ENCODE data around the gene B3GNT2. TPM values are rescaled to one million over a fixed set of nuclear protein-coding genes. Genes with fewer than 3 reads are reported as not detected.

The B3GNT2 gene
- total and polyA plus RNA-seq, 9 of the 15 experiments (the other 6 are each of a cell fraction or from before 2014, with no cell fraction given), result 6.0 to 38.9 (median 25.0) TPM

DNA sequence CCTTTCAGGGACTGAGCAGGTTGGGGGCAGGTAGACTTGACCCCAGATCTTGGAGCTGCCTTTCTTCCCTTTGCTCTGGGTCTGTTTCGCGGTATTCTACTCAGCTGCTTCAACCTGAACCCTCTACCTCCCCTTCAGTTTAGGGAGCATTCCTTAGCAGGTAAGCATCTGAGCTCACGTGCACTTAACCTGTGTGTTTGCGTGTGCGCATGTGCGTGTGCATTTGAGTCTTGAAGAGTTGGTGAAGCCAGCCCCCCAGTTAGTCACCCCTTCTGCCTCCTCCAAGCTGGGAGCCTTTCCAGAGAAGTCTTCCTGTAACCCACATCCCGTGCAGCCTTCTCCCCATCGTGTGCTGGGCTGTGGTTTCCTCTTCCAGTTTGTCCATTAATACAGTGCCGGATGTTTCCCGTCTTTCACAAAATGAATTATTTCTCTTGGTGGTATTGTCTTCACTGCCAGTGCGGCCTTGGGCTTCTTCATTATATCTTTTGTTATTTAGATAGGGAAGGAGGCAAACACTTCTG lies 33.2 kb downstream of the B3GNT2 start:
- Histone ChIP-seq H3K4me3 (no peak overlapping the region), H3K36me3 (ENCODE audit: control insufficient read depth, insufficient read depth, low read length) (peaks cover 22% of the 10 kb centered on the region), H3K4me1 (replicated peaks in 1 of 2; ENCODE audit: control insufficient read depth in 2 of 2, insufficient read depth in 2 of 2, low read length in 2 of 2) (no peaks in the 10 kb centered on the region), H3K9me1 (ENCODE audit: control insufficient read depth, insufficient read depth, low read length) (no peaks in the 10 kb centered on the region), H4K20me1 (replicated peaks; ENCODE audit: control insufficient read depth, insufficient read depth, low read length) (no peaks in the 10 kb centered on the region), H3K9ac (ENCODE audit: insufficient read depth in 1 of 2, low read depth in 2 of 2, low read length in 2 of 2) (no peak overlapping the region), H3K9me3 (replicated peaks; ENCODE audit: control insufficient read depth, insufficient read depth, low read depth, low read length) (no peaks in the 10 kb centered on the region), H2AFZ (ENCODE audit: low read depth, low read length) (no peak overlapping the region), H3K27me3 (ENCODE audit: control insufficient read depth in 2 of 2, insufficient read depth in 2 of 2, low read length in 2 of 2) (no peaks in the 10 kb centered on the region), H3K27ac (ENCODE audit: extremely low read depth, low read depth, low read length) (no peak overlapping the region), H3K4me2 (ENCODE audit: insufficient read depth, low read length) (no peak overlapping the region), H3K79me2 (ENCODE audit: control insufficient read depth, insufficient read depth, low read length) (peaks cover 8% of the 10 kb centered on the region; the same call in 1 of the 3 replicates)
- POLR2A ChIA-PET, result interaction anchor here (2.4 kb wide), 1 partner anchor 14 kb away, joined by 10 read pairs; no protein-coding TSS in a partner anchor
- in situ Hi-C loops (cut with MboI) (no loop called here), intact Hi-C loops (cut with micrococcal nuclease) (no loop called here)
- no TSS peak for BruUV-seq (replicated peaks)
- 85% methylated on average over 11 of the region's 11 CpGs for WGBS (ENCODE audit: insufficient coverage, low coverage, missing lambda C conversion rate)
- ATAC-seq, result no peak
- DNase-seq (ENCODE audit: extremely low read depth in 1 of 4, low spot score in 3 of 4), result no peak
- CTCF ChIA-PET (ENCODE audit: low intra/inter-chr PET ratio), result no interaction called here
- no peak for TF ChIP-seq GATA2 (CRISPR knock-in tag; IDR thresholded peaks at IDR 0.05)
- TF ChIP-seq CBX5 (IDR thresholded peaks at IDR 0.05; ENCODE audit: borderline replicate concordance, low read depth), result no peak
- no peak for TF ChIP-seq ZNF217 (CRISPR knock-in tag; IDR thresholded peaks at IDR 0.05)
- no peak for TF ChIP-seq L3MBTL2 (IDR thresholded peaks at IDR 0.05)
- no peak for TF ChIP-seq SAFB (IDR thresholded peaks at IDR 0.05; ENCODE audit: borderline replicate concordance, low read depth, low read length)
- no peak for TF ChIP-seq CBX8 (IDR thresholded peaks at IDR 0.05; ENCODE audit: borderline replicate concordance, extremely low read depth, low read depth, low read length, poor library complexity, severe bottlenecking)
- TF ChIP-seq RBM34 (IDR thresholded peaks at IDR 0.05; ENCODE audit: borderline replicate concordance, insufficient read depth, low read length), result no peak
- TF ChIP-seq DIDO1 (tag; IDR thresholded peaks at IDR 0.05; ENCODE audit: low read depth), result no peak
- no peak for TF ChIP-seq CBFA2T3 (IDR thresholded peaks at IDR 0.05)
- TF ChIP-seq TAF9B (IDR thresholded peaks at IDR 0.05; ENCODE audit: partially characterized antibody), result no peak
- TF ChIP-seq ZNF124 (CRISPR knock-in tag; IDR thresholded peaks at IDR 0.05), result no peak
- TF ChIP-seq, protein P1, sequence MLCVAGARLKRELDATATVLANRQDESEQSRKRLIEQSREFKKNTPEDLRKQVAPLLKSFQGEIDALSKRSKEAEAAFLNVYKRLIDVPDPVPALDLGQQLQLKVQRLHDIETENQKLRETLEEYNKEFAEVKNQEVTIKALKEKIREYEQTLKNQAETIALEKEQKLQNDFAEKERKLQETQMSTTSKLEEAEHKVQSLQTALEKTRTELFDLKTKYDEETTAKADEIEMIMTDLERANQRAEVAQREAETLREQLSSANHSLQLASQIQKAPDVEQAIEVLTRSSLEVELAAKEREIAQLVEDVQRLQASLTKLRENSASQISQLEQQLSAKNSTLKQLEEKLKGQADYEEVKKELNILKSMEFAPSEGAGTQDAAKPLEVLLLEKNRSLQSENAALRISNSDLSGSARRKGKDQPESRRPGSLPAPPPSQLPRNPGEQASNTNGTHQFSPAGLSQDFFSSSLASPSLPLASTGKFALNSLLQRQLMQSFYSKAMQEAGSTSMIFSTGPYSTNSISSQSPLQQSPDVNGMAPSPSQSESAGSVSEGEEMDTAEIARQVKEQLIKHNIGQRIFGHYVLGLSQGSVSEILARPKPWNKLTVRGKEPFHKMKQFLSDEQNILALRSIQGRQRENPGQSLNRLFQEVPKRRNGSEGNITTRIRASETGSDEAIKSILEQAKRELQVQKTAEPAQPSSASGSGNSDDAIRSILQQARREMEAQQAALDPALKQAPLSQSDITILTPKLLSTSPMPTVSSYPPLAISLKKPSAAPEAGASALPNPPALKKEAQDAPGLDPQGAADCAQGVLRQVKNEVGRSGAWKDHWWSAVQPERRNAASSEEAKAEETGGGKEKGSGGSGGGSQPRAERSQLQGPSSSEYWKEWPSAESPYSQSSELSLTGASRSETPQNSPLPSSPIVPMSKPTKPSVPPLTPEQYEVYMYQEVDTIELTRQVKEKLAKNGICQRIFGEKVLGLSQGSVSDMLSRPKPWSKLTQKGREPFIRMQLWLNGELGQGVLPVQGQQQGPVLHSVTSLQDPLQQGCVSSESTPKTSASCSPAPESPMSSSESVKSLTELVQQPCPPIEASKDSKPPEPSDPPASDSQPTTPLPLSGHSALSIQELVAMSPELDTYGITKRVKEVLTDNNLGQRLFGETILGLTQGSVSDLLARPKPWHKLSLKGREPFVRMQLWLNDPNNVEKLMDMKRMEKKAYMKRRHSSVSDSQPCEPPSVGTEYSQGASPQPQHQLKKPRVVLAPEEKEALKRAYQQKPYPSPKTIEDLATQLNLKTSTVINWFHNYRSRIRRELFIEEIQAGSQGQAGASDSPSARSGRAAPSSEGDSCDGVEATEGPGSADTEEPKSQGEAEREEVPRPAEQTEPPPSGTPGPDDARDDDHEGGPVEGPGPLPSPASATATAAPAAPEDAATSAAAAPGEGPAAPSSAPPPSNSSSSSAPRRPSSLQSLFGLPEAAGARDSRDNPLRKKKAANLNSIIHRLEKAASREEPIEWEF (CRISPR knock-in tag; IDR thresholded peaks at IDR 0.05), result no peak
- TF ChIP-seq ETV5 (CRISPR knock-in tag; IDR thresholded peaks at IDR 0.05; ENCODE audit: low read depth), result no peak
- no peak for TF ChIP-seq ZNF121 (CRISPR knock-in tag; conservative IDR thresholded peaks at IDR 0.05)
- TF ChIP-seq, protein P2, sequence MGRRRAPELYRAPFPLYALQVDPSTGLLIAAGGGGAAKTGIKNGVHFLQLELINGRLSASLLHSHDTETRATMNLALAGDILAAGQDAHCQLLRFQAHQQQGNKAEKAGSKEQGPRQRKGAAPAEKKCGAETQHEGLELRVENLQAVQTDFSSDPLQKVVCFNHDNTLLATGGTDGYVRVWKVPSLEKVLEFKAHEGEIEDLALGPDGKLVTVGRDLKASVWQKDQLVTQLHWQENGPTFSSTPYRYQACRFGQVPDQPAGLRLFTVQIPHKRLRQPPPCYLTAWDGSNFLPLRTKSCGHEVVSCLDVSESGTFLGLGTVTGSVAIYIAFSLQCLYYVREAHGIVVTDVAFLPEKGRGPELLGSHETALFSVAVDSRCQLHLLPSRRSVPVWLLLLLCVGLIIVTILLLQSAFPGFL (CRISPR knock-in tag; IDR thresholded peaks at IDR 0.05), result no peak
- TF ChIP-seq KLF13 (tag; IDR thresholded peaks at IDR 0.05; ENCODE audit: borderline replicate concordance, low read depth), result no peak
- no peak for FAIRE-seq

Data from K562 (cell line).